GM21723 (cell line): ENCODE results near the gene ATXN1.
"Not testable (repeated sequence)": the region's sequence is repeated elsewhere in the genome, so short reads cannot be mapped to it uniquely, and the experiment has no call there.

ENCODE experiments used
- ATAC-seq: cut with Tn5 transposase; IDR thresholded peaks from one replicate; pipeline ENCODE4 v1.9.1; 2021; ENCODE audit warnings: mild to moderate bottlenecking, moderate library complexity; ENCODE audit not compliant: unreplicated experiment

ATXN1 gene

GRCh38 chr6:16704401-16705045 is 56.7 kb downstream of the ATXN1 start:
- ATAC-seq: no peak

GRCh38 chr6:16702627-16703378 is 58.5 kb downstream of the ATXN1 start:
- not testable (repeated sequence) for ATAC-seq

DNA sequence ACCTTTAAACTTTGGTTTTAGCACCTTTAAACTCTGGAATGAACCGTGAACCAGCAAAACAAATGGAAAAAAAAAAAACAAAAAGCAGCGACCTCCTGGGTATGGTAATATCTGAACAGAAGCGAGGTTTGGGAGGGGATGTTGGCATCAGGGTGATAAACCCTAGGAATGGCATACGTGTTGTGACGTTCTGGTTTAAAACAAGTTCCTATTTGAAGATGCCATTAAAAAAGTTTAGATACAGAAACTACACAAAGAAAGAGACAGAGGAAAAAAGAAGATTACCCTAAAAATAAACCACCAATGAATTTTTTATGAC is 60.4 kb downstream of the ATXN1 start:
- ATAC-seq: peak; percentile 28

DNA sequence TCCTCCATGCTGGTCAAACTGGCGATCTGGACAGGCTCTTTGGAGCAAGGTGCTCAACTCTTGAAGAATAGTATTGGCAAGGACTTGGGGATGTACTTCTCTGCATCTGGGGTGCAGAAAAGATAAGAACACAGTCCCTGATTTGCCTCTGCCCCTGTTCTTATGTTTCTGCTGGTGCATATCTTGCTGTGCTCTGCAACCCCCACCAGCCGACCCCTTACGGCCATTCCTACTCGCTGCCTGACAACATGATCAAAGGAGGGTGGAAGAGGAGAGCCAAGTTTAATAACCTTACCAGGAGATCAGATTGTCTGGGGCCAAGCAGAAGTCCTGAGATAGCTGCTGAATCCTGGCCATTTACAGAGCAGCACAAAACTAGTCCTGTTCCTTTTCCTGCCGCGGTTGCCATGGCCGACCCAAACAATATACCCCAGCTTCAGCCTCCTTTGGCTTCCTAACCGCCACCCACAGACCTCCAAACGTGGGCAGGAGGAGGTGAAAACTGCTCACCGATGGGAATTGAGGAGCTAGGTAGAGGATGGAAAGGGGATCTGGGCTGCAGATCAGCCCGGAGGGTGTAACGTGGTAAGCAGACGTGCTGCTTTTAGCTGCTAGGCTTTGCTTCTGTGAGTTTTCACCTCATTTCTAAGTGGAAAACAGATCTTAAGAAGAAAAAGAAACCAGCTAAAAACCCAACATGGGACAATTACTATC is 60.9 kb downstream of the ATXN1 start:
- peak; percentile 51 for ATAC-seq

DNA sequence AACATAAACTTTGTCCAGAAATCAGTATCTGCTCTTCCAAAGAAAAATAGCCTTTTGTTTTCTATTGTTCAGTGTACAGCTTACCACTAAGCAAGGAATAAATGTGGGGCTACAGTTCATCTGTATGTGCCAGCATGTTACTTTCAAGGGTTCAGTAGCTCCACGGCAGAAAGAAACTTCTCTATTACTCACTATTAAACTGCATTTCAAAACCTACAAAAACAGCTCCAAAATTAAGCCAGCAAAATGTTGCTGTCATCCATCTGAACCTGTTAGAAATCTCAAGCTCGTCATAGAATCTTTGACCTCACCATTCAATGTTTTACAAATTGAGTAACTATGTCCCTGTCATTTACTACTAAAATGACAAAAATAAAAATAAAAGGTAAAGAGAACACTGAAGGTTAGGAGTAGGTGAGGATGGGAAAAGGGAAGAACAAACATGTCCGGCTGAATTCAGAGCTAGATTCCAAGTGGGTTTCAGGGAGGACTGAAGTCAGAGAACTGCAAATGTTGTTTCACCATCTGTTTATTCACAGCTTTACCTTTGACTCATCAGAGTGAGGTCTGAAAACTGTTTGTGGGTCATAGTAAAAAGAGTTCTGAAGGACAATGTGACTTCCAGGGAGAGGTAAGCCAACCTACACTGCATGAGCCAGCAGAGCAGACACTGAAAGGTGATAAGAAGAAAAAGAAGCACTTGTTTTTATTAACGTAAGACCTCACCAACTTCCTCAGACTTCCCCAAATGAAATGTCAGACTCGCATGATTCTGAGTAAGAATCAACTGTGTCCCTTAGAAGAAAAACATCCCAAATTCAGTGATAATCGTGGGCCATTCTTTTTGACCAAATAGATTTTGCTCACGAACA is 62.0 kb downstream of the ATXN1 start:
- no peak for ATAC-seq

- ATAC-seq: no peak
These were observed 63.1 kb downstream of the ATXN1 start for GRCh38 chr6:16698162-16698533.

- no peak for ATAC-seq
These were observed 63.7 kb downstream of the ATXN1 start for GRCh38 chr6:16697437-16698161.

DNA sequence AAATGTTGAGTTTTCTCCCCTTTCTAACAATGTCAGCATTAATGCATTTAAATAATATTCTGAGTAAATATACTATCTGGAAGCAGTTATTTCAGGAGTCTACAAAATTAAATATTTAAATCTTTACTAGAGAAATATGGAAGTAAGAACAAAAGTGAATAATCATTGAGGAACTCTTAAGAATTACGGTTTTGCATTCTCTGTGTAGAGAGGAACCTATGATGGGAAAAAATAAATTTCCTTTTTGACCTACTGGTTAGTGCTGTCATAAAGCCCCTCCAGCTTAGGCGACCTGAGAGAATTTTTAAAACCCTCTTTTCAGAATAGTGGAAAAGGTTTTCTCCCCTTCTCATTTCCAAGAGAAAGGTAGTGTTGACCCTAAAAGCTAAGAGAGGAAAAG is 64.8 kb downstream of the ATXN1 start:
- ATAC-seq: no peak

DNA sequence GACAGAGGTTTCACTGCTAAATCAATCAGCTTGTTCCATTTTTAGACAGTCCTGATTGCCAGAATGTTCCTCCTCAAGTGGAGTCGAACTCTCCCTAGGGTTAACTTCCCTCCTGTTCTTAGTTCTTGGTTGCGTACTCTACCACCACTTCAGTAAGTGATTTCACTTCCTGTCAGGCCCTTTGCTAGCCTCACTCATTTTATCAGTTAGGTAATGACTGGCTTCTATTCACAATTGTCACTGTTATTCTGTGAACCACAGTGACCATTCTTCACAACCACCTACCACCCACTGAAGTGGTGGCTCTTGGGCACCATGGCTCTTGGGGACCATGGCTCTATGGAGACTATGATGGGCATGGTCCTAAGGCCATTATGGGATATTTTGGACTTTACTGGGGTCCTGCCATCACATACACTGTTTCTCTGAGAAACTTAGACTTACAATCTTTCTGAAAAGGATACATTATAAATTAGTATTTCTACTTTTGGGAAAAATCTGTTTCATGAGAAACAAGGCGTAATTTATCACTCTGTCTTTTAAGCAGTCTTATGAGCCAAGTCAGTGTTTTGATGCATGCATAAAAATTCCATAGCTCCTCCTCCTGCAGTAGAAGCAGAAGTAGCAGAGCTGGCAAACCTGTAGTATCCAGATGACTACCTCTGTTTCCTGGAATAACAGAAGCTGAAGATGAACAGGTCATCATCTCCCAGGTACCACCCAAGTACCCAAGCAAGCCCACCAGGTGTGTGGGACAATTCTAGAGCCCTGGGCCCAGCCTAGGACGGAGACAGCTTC is 66.3 kb downstream of the ATXN1 start:
- ATAC-seq: peak; percentile 59

DNA sequence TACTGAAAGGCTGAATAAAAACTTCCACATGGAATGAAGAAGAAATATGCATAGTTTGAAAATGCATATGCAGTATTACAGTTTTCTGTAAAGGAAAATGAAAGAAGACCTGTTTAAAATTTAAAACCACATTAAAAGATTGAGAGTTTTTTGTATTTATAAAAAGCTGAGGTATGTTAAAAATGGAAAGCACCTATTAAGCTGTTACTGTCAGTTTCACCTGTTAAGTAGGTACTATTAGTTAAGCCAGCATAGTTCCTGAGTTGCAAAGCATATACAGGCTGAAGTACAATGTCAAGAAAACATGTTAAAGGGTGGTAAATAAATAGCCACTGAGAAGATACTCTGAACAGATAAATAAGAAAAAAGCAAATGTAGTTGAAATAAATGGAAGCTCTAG is 69.9 kb downstream of the ATXN1 start:
- no peak for ATAC-seq

DNA sequence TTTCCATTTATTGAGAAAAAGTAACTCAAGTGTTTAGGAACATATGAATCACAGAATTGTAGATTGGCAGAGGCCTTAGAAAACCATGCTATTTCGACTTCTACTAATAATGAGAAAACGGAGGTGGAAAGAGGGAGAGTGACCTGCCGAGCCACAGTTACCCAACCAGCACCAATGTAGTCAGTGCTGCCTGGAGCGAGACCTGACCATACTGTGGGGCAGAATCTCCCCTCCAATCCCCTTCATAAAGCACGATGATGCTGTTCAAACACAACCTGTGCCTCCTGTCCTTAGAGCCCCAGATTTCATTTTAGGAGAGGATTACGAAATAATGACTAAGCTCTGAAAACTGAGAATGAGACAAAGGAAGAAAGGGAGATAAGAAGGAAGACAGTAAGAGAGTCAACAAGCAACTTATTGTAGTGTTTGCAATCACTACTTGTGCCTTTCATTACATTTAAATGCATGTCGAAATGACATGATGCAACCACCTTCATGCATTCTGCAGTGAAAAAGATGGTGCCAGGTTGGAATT is 70.6 kb downstream of the ATXN1 start:
- ATAC-seq: peak; percentile 79

DNA sequence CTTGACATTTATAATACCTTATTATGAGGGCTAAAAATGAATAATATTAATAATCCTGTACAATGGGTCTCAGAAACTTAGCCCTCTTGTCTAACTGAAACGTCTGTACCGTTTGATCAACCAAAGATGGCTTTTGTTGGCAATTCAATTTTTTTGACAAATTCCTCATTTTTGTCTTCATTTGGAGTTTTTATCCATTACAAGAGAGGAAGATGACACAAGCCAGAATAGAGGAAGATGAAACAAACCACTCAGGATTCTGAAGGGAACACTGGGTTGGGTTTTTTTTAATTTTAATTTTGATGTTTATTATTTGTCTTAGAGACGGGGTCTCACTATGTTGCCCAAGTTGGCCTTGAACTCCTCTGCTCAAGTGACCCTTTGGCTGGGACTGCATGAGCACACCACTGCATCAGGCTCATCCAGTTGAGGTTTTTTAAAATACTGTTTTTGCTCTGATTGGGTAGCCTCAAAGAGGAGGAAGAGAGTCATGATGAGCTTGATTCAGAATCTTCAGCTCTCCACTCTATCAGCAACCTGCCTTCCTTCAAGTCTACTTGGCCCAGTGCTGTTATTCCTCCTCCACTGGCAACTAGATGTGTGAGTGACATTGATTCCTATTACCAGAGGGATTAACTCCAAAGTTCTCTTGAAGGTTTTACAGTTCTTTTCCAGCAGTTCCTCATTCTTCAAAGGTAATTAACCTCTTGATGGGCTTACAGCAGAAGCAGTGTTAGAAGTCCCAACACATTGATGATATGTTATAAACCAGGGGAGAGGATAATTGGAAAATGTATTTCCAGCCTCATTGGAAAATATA is 71.3 kb downstream of the ATXN1 start:
- ATAC-seq: no peak

DNA sequence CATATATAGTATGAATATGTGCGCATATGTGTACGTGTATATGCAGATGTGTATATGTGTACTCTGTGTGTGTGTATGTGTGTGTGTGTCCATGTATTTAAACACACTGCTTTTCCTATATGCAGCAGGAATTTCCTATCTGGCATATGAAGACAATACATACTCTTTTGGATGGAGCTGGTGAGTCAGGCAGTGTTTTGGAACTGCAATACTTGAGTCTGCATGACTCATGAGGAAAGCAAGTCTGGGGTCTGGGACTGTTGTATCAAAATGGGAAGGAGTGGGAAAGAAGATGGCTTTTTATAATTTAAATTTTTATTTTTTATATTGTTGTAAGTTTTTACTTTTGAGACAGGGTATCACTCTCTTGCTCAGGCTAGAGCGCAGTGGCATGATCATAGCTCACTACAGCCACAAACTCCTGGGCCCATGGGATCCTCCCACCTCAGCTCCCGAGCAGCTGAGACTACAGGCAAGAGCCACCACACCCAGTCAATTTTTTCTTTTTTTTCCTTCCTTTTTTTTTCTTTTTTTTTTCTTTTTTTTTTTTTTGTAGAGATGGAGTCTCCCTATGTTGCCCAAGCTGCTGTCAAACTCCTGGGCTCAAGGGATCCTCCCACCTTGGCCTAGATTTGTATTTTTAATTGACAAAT is 72.2 kb downstream of the ATXN1 start:
- ATAC-seq: no peak

DNA sequence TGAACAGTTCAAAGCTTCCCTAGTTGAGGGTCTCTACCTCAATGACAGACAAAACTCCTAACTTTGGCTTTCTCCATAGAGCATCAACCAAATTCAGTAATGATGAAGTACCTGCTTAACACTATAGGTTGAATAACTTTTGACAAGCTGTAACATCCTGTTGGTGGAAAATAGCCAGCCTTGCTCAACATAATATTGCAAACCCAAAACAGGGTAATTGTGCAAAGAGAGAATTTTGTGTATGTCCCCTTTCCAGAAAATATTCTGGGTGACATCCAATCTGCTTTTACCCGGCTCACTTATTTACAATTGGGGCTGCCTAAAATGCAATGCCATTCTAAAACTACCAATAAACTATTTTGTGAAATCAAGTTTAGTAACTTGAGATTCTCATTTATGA is 72.8 kb downstream of the ATXN1 start:
- no peak for ATAC-seq

DNA sequence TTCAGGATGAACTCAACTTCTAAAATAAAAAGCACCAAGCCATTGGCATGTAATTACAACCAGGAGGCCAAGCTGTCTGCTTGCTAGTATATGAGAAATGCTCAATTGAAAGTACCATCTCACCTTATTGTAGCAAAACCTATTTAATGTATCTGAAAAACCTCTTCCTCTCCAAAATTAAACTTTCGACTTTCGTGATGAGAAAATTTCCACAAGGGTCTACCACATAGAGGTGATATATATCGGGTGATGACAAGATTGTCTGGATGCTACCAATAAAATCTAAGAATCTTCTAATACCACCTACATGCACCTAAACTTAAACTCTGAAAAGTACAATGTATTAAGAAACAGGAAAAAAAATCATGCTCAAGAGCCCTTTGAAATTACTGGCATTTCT is 74.2 kb downstream of the ATXN1 start:
- no peak for ATAC-seq

DNA sequence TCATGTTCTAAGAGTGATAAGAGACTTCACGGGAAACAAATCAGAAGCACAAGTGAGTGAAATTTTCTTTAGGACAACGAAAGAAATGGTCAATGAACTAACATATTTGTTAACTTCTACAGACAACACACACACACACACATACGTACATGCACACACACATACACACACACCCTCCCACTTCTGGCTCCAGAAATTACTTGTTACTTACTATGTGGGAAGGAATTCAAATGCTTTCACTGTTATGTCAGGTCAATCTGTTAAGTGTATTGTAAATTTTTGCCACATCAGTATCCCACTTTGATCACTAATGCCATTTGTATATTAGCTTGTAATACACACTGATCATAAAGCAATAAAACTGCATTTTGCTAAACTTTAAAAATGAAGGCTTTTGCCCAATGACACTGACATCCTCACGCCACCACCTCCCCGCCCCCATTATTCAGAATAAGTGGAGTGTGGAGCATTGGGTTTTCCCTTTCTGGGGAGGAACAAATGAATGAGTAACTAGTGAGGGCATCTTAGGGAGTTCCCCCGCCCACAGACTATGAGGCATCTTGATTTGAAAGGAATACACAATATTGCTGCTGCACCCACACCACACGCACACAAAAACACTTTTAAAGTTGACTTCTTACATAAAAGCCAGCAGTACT is 76.2 kb downstream of the ATXN1 start:
- ATAC-seq: no peak

GRCh38 chr6:16684195-16684689 is 77.0 kb downstream of the ATXN1 start:
- no peak for ATAC-seq
